Adipose tissue (tissue), 3 donors: ENCODE data around the gene CCDC57. TPM values are rescaled to one million over a fixed set of nuclear protein-coding genes. Genes with fewer than 3 reads are reported as not detected.

Experiments used
- H3K27ac ChIP-seq: one replicate; pipeline ENCODE4 v1.5.1; 2013; ENCODE audit warnings: low read depth, low read length
- WGBS, 3 donors: extraction: QIAGEN DNeasy Blood & Tissue Kit; methylation state at CpG; one replicate each; pipeline ENCODE4 v1.1.7; 2013; 5-methylcytosine and 5-hydroxymethylcytosine counted together
- polyA plus RNA-seq, 3 donors: library from polyadenylated mRNA; stranded (reverse); fragments of 200-250 nt; gene quantifications; one replicate each; pipeline ENCODE4 v1.2.3, GENCODE V29; 2013
- donor health status: healthy with polysubstance abuse.
- donor health status: Bipolar disorder and iron deficiency.
- donor health status: healthy.

The CCDC57 gene
- polyA plus RNA-seq, 3 donors: 22.7 to 23.7 (median 22.9) TPM

DNA sequence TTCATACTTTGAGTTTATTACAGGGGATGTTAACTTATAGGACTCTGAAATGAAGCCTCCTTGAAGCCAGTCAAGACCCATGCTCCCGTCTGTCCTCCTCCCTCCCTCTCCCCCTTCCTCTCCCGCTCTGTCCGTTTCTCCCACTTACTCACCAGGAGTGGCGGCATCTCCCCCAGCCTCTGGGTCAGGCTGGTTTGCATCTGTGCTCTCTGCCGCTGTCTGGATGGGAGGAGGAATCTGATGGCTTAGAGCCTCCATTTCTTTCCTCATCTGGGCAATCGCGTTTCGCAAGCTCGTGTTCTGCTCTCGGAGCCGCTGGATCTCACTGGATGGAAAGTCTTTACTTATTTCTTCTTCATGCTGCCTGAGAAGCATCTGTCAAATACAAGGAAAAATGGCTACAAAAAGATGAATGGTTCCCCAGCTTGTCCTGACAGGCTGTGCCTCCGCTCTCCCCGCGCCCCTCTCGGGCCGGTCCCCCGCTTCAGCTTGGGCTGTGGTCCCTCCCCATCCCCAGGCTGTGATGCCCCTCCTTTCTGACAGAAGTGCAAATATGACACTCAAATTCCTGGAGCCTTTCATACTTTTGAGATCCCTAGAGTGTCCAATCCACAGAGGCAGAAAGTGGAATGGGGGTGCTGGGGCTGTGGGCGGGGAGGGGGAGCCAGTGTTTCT lies 40.0 kb downstream of the CCDC57 start:
- no peak overlapping the region for H3K27ac ChIP-seq
- WGBS, 3 donors: 88 to 91% (median 90%) methylated on average over 18 of the region's 18 CpGs

DNA sequence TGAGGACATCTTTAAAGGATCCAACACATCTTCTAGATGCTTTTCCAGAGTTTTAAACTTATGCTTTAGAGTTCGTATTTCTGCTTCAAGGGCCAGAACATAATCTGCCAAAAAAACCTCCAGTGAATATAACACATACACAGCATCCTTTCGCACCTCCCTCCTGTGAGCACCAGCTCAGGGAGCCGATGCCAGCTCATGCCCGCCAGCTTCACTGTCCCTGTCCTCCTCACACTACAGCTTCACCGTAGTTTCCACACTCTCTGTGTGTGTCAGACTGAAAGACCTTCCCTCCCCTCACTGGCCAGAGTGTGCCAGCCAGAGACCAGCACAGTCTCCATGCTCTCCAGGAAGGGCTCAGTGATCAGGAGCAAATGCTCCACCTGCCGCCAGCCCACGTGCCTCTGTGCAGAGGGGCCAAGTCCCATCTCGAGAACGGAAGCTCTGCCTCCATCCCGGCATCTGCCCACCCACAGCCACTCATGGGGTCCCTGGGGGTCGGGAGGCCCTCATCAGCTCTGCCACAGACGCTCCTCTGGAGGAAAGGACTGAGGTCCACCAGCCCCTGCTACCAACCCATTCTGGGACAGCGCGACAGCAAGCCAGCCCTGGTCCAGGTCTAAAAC lies 40.8 kb downstream of the CCDC57 start:
- 93 to 94% (median 94%) methylated on average over 14 of the region's 14 CpGs for WGBS, 3 donors

DNA sequence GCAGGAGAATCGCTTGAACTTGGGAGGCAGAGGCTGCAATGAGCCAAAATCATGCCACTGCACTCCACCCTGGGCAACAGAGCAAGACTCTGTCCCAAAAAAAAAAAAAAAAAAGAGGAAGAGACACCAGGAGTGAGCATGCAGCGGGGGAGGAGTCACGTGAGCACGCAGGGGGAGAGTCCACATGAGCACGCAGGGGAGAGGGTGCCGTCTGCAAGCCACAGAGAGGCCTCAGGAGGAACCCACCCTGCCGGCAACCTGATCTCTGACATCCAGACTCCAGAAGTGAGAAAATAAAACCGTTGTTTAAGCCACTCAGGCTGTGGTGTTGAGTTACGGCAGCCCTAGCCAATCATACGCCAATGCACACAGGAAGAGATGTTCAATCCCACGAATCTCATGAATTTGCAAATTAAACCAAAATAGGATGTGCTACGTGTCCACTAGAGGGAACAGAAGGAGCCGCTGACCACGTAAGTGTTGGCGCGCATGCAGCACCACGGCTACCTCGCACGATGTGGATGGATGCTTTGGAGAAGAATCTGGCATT lies 42.2 kb downstream of the CCDC57 start:
- H3K27ac ChIP-seq: no peak overlapping the region
- 64 to 84% (median 76%) methylated on average over 19 of the region's 19 CpGs for WGBS, 3 donors

More for the DNA sequence above, 40.8 kb downstream of the CCDC57 start:
- H3K27ac ChIP-seq: no peak overlapping the region

DNA sequence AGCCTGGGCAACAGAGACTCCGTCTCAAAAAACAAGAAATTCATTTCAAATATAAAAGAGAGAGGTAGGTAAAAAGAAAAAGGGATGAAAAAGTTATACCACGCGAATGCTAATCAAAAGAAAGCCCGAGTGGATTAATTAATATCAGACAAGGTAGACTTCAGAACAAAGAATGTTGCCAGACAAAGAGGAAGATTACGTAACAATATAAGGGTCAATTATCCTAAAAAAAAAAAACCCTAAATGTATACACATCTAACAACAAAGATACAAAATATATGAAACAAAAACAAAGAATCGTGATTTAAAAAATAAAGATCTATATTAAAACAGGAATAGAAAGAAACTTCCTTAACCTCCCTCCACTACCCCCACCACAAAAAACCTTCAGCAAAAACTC lies 44.1 kb downstream of the CCDC57 start:
- no peak overlapping the region for H3K27ac ChIP-seq
- 88 to 95% (median 93%) methylated on average over 6 of the region's 6 CpGs for WGBS, 3 donors

DNA sequence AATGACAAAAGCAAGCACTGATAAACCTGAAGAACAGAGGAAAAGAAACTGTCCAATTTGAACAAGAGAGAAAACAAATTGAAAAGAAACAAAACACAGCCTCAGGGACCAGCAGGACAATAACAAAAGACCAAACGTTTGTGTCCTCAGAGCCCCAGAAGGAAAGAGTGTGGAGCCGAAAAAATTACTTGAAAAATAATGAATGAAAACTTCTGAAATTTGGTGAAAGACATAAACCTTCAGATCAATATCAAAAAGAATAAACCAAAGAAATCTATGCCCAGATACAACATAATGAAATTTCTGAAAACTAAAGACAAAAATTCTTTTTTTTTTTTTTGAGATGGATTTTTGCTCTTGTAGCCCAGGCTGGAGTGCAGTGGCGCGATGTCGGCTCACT lies 45.6 kb downstream of the CCDC57 start:
- no peak overlapping the region for H3K27ac ChIP-seq
- 90 to 96% (median 90%) methylated on average over 5 of the region's 5 CpGs for WGBS, 3 donors

DNA sequence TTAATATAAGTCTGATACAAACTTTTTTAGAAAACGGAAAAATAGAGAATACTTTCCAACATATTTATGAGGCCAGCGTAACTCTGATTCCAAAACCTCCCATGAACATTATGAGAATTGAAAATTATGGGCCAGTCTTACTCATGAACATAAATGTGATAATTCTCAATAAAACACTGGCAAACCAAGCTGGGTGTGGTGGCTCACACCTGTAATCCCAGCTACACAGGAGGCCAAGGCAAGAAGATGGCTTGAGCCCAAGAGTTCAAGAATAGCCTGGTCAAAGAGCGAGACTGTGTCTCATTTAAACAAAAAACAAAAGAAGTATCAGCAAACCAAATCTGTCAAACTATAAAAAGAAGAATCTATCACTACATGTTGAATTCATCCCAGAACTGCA lies 47.8 kb downstream of the CCDC57 start:
- 96 to 98% (median 96%) methylated on average over 3 of the region's 3 CpGs for WGBS, 3 donors

DNA sequence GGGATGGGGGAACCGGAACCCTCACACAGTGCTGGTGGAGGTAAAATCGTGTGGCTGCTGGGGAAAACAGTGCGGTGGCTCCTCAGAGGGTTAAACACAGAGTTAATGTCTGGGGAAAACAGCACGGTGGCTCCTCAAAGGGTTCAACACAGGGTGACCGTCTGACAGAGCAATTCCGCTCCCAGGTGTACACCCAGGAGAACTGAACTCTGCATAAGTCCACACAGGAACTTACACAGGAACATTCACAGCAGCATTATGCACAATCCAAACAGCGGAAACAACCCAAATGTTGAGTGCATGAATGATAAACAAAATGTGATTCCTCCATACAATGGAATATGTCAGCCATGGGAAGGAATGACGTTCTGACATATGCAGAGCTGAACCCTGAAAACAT lies 51.4 kb downstream of the CCDC57 start:
- WGBS, 3 donors: 87 to 91% (median 88%) methylated on average over 8 of the region's 8 CpGs
- no peak overlapping the region for H3K27ac ChIP-seq

More for the DNA sequence above, 47.8 kb downstream of the CCDC57 start:
- H3K27ac ChIP-seq: no peak overlapping the region

DNA sequence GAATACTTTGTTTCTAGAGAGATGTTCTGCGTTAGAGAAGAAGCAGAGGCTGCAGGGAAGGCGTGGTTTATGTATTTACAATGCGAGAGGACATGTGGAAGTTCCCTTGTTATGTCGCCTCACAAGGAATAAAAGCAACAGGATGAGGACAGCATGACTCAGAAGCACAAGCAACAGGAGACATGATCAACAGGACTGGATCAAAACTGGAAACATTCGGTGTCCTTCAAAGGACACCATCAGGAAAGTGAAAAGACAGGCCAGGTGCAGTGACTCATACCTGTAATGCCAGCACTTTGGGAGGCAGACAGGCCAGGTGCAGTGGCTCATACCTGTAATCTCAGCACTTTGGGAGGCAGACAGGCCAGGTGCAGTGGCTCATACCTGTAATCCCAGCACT lies 52.6 kb downstream of the CCDC57 start:
- H3K27ac ChIP-seq: no peak overlapping the region
- 69 to 78% (median 73%) methylated on average over 5 of the region's 5 CpGs for WGBS, 3 donors

DNA sequence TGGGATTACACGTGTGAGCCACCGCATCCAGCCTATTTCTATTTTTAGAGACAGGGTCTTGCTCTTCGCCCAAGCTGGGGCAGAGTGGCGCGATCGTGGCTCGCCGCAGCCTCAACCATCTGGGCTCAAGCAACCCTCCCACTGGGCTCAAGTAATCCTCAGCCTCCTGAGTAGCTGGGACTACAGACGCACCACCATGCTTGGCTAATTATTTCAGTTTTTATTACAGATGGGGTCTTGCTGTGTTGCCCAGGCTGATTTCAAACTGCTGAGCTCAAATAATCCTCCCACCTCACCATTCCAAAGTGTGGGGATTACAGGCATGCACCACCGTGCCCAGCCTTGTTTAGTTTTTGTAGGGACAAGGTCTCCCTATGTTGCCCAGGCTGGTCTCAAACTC lies 53.8 kb downstream of the CCDC57 start:
- WGBS, 3 donors: 86 to 90% (median 86%) methylated on average over 10 of the region's 10 CpGs
- H3K27ac ChIP-seq: no peak overlapping the region

DNA sequence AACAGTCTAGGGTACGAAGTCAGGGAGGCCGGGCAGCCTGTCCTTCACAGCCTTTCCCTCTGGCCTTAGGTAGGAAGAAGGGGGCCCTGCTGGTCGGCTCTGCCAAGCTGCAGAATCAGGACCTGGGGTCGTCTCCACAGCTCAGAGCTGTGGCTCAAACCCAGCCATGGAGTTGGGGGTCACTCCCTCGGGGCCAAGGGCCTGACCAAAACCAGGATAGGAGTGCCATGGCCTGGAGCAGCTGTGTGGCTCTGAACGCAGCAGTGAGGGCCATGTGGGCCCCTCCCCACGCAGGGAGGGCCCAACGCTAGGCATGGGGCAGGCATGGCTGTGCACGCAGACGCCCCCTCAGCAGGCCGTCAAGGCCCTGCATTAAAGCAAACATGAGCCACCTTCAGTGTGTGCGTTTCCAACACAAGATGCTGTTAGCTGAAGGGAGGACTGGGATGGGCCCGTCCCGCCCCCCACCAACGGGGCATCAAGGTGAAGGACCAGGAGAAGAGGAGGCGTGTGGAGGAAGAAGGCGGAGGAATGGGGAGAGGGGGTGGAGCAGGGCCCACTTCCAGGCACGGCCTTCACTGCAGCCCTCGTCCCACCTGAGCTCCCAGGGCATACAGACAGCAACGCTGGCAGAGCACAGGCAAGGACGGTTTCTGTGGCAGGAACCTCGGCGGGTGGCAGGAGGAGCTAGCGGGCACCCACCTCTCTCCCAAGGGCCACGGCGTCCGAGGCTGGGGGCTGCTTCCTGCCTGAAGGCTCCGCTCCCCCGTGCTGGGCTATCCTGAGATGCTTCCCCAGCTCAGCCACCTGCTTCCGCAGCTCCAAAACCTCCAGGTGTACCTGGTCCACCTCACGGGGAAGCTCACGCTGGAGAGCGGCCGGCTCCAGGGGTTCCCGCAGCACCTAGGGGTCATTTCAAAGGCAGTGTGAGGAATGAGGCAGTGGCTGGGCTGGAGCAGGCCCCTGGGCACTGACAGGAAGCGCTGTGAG lies 55.3 kb downstream of the CCDC57 start:
- WGBS, 3 donors: 88 to 89% (median 88%) methylated on average over 30 to 36 of the region's 36 CpGs
- no peak overlapping the region for H3K27ac ChIP-seq

DNA sequence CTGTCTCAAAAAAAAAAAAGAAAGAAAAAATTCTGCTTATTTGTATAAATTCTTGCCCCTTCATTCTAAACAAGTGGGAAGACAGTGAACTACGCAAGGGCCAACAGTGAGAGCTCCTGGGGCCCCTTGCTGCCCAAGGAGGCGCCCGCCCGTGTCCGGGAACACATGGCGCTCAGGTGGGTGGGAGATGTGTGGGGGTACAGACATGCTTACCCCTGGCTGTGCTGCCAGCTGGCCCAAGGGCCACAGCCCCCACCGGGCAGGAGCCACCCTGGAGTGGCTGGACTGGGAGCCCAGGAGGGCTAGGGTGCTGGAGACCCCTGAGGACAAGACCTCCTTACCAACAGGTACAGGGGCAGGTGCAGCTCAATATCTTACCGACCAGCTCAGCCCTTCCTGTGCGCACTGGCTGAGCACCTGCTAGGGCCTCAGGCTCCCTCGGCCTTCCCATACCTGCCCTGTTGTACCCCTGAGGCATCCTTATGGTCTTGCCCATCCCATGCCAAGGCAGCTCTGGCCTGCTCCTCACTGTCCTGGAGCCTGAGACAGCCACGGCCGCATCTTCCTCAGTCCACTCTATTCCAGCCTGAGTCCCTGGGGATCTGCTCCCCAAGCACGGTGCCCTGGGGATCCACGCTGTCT lies 56.2 kb downstream of the CCDC57 start:
- no peak overlapping the region for H3K27ac ChIP-seq
- WGBS, 3 donors: 90 to 96% (median 92%) methylated on average over 14 of the region's 14 CpGs

DNA sequence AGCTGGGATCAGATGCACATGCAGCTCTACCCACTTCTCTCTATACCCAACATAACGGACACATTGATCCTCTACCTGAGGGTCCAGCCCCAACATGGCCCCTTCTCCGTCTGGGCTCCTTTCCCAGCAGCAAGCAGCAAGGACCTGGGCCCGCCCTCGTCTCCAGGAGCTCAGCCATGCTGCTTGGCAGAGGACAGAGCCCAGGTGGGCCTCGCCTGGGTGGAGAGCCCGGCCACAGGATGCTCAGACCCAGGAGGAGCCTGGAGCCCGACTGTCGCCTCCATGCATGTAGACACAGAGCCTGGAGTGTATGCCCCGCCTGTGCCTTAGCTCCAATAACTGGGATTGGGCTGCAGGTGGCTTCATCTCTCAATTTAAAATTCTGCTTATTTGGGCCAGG lies 57.0 kb downstream of the CCDC57 start:
- 93 to 96% (median 94%) methylated on average over 9 of the region's 9 CpGs for WGBS, 3 donors
- no peak overlapping the region for H3K27ac ChIP-seq

DNA sequence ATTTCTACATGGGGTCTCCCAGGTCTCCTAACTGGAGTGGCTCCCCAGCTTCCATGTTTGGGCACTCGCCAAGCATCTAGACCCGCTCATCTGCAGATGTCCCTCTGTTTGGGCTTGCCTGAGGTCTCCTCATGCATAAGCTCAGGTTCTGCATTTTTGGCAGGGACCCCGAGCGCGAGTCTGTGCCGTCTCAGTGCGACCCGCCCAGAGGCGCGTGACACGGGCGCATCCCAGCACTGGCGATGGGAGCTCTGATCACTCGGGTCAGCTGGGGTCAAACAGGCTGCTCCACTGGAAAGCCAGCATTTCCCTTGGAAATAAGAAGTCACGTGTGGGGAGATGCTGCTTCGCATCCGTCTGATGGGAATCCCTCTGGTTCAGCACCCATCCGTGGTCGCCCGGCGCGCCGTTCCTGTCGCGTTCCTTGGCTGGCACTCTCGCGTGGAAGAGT lies 57.7 kb downstream of the CCDC57 start:
- 89 to 92% (median 90%) methylated on average over 27 of the region's 27 CpGs for WGBS, 3 donors
- no peak overlapping the region for H3K27ac ChIP-seq

DNA sequence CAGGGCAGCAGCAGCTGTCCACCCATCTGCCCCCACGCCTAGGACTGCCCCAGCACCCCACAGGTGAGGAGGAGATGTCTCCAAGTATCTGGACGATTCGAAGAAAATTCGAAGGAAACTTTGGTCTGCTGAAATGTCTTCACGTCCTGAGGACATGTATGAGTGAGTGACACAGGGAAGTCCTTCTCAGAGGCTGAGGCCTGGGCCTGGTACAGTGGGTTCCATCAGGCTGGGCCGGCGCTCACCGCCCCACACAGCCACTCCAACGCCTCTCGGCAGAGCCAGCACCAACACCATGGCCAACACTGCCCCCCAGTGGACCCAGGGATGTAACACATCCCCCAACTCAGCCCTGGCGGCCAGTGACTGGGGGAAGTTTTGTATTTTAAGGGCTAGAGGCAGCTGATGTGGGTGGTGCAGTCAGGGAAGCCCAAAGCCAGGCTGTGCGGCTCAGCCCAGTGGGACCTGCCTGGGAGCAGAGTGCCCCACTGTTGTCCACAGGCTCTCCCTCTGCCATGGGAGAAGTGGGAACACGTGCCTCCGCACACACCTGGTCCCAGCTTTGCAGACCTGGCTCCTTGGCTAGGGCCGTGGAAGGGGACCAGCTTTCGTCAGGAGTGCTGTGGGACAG lies 58.8 kb downstream of the CCDC57 start:
- no peak overlapping the region for H3K27ac ChIP-seq
- 47 to 54% (median 53%) methylated on average over 16 of the region's 16 CpGs for WGBS, 3 donors

DNA sequence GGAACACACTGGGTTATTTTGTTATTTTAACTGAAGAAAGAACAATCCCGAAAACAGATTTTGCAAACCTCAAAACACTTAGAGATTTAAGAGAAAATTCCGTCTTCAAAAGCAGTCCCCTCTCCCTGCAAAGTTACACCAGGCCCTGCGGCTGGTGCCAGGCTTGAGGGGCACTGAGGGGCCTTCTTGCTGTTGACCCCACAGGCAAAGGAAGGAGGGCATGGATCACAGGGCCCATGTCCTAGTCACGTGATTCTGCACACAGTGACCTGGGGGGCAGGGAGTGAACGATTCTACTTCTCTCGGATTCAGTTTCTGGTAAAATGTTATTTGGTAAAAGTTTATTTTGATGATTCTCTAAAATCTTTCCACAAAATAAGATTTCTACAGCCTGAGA lies 59.3 kb downstream of the CCDC57 start:
- no peak overlapping the region for H3K27ac ChIP-seq
- 72 to 79% (median 74%) methylated on average over 6 of the region's 6 CpGs for WGBS, 3 donors

DNA sequence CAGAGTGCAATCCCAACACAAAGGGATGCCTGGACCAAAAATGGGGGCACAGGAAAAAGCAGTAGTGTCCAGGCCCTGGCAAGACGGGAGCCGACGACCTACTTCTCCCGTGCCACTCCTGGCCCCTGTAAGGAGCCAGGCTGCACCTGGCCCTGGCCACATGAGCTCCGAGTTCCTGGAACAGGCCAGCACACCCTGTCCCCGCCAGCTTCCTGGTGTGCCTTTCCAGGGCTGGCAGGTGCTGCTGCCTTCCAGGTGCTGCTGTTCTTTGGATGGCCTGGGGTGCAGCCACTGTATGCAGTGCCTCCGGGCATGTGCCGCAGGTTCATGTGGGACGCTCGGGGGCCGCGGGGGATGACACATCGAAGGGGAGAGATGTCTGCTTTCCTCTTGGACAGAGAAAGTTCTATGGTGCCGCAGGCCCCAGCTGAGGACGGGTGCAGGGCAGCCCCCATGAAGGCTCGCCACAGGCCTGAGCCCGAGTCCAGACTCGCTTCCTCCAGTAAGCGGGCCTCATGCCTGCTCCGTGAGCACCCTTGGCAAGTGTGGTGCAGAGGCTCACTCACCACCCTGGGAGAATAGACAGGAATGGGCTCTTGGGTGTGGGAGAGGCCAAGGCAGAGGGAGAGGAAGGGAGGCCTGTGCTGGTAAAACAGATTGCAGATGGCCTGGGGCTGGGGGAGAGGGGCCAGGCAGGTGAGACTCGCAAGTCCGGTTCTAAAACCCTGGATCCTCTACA lies 59.9 kb downstream of the CCDC57 start:
- WGBS, 3 donors: 83 to 91% (median 88%) methylated on average over 21 to 22 of the region's 22 CpGs
- no peak overlapping the region for H3K27ac ChIP-seq

DNA sequence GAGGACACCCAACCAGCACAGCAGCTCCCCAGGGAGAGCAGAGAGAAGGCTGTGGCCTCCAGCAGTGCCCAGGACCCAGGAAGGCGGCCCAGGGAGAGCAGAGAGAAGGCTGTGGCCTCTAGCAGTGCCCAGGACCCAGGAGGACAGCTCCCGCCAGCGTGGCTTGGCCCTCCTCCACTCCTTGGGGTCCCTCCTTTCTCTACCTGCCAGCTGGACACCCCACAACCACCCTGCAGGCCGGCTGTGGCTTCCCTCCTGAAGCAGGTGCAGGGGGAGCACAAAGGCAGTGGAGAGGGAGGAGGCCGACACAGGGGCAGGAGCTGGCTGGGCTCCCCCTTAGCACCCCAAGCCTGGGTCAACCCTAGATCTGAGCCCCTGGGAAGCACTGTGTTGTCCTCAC lies 60.5 kb downstream of the CCDC57 start:
- H3K27ac ChIP-seq: no peak overlapping the region
- 87 to 91% (median 89%) methylated on average over 5 of the region's 5 CpGs for WGBS, 3 donors
